Ramos (cell line): ENCODE data around the gene SELENOM.
"Not testable (repeated sequence)": the region's sequence is repeated elsewhere in the genome, so short reads cannot be mapped to it uniquely, and the experiment has no call there.

Experiments used
- in situ Hi-C: fragments of 300-500 bp; cut with MboI; formaldehyde crosslinking; loops from one replicate; pipeline ENCODE4 v1.14.3; 2022; ENCODE audit warnings: low sequenced_read_pairs; ENCODE audit not compliant: unreplicated experiment

The SELENOM gene

DNA sequence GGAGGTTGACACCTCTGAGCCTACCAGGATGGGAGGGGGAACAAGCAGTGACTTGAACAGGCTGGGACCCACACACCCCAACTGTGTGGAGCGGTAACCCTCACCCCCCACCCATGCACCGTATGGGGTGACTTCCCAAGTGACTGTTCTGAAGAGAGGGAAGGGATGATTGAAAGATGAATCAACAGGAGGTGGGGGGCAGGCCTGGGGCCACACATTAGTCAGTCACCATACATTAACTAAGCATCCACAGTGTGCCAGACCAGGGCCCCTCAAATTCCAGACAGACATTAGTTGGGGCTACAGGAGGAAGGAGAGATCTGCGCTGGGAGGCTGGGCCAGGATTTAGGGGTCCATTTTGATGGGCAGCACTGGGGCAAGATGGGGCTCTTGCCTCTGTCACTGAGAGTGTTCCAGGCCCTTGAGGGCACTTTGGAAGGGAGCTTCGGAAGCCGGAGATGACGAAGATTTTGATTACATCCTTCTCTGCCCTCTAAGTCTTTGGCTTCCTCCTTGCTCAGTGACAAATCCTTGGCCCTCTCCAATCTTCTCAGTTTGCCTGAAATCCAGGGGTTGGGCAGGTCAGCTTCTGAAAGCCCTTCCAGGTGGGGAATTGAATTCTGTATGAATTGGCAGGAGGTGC lies 25.3 kb downstream of the SELENOM start:
- in situ Hi-C loops, result loop anchor here (10.0 kb wide), 1 partner anchor 317 kb away; no protein-coding TSS in a partner anchor

GRCh38 chr22:31080848-31081649 lies 26.3 kb downstream of the SELENOM start, which contains the start of gene SMTN:
Gene SMTN (plus strand): TSS chr22:31081318. CDS start chr22:31083259, 1,941 bp downstream.
- in situ Hi-C loops, result loop anchor here (10.0 kb wide), 1 partner anchor 316 kb away; no protein-coding TSS in a partner anchor

- in situ Hi-C loops, result loop anchor here (10.0 kb wide), 1 partner anchor 316 kb away; no protein-coding TSS in a partner anchor
Observed at GRCh38 chr22:31080164-31080847, 27.1 kb downstream of the SELENOM start.

GRCh38 chr22:31079095-31079642 lies 28.2 kb downstream of the SELENOM start:
- in situ Hi-C loops, result no loop called here

- in situ Hi-C loops, result not testable (repeated sequence)
Observed at GRCh38 chr22:31078389-31078788, 29.0 kb downstream of the SELENOM start.

GRCh38 chr22:31077681-31078080 lies 29.7 kb downstream of the SELENOM start:
- in situ Hi-C loops, result no loop called here

GRCh38 chr22:31075961-31076360 lies 31.4 kb downstream of the SELENOM start:
- in situ Hi-C loops, result no loop called here

DNA sequence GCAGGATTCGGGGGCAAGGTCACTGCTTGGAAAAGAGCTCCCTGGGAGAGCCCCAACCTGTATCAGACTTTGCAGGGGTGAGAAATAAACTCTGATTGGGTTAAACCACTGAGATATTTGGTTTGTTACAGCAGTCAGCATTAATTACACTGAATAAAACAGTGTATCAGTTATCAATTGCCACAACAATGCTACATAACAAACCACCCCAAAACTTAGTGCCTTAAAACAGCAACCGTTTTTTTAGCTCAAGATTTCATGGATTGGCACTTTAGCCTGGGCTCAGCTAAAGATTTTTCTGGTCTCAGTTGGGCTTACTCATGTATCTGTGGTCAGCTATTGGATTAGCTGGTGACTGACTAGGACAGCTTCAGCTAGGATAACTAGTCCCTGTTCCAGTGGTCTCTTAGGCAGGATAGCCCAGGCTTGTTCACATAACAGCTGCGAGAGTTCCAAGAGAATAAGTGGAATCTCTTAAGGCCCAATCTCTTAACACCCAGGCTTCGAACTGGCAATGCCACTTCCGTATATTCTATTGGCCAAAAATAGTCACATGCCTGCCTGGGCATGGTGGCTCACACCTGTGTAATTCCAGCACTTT lies 33.7 kb downstream of the SELENOM start:
- in situ Hi-C loops, result not testable (repeated sequence)

- in situ Hi-C loops, result not testable (repeated sequence)
Observed at GRCh38 chr22:31073125-31073524, 34.2 kb downstream of the SELENOM start.

DNA sequence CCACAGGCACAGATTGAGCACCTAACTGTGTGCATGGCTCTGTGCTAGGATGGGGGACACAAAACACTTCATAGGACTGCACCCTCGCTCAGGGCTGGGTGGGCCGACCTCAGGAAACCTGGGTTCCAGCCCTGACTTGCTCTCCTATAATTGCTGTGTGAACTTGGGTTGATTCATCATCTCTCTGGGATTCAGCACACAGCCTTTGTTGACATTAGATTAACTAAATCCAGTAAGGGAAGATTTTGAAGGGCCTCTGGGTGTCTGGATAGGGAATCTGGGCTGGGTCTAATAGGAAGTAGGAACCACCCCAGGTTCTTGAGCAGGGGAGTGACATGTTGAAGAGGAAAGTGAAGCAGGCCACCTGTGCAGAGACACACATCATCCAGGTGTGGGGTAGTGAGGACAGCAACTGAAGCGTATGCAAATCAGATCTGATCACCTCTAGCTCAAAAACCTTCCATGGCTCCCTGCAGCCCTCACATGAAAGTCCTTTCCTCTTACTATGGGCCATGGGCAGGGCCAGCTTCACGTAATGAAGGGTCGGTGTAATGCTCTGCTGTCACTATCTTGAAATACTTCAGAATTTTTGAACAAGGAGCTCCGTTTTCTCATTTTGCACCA lies 37.6 kb downstream of the SELENOM start:
- in situ Hi-C loops, result not testable (repeated sequence)

DNA sequence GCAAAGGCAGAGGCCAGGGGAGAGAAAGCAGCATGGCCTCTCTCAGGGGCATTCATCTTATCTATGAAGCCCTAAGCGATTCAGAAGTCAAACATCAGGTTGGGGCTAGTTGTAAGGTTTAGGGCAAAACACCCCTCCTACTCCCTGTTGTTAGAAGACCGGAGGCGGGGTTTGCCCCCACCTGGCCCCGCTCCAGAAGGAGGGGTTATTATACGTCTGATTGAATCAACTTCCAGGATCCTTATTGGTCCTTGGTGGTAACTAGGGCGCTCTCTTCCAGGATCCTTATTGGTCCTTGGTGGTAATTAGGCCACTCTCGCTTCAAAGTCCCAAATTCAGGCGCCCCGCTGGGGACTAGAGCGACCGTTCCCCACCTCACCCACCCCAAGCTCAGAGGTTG lies 38.4 kb downstream of the SELENOM start:
- in situ Hi-C loops, result no loop called here

DNA sequence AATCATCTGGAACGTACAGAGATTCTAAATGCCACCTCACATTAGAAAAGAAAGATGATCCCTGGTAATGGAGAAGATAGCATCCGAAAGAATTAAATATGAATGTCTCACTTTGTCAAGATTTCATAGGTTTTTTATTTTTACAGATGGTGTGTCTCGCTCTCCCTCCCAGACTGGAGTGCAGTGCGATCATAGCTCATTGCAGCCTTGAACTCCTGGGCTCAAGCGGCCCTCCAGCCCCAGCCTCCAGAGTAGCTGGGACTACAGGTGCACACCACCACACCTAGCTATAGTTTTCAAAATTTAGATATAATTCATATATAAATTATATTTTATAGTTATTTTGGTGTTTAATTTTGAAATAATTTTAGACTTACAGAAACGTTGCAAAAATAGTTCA lies 43.0 kb downstream of the SELENOM start:
- in situ Hi-C loops, result no loop called here

DNA sequence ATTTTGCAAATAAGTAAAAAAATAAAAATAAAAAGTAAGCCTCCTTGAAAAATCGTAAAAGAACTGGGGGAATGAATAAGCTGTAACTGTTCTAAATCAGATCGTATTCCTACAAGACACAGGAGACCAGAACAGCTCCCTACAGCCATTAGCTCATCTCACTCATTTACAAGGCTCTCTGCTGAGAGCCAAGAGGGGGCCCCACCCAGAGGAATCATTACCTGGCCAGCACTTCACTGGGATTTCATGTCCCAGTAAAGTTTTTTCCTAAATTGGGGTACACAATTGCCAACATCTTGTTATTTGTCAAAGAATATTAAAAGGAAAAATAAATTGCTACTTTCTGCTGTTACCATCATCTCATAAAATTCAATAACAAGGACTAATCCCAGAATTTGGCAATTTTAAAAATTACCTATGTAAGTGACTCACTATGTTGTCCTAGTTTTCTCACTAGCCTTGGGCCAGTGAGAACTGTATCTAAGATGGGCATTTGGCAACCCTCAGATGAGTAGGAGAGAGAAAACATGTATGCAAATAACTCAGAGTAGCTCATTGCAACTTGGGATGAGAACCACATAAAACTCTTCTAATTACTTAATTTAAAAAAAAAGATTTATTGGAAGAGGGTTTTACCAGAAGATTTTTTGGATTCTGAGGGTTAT lies 44.7 kb downstream of the SELENOM start:
- in situ Hi-C loops, result no loop called here

- in situ Hi-C loops, result not testable (repeated sequence)
Observed at GRCh38 chr22:31059663-31060062, 47.7 kb downstream of the SELENOM start.

DNA sequence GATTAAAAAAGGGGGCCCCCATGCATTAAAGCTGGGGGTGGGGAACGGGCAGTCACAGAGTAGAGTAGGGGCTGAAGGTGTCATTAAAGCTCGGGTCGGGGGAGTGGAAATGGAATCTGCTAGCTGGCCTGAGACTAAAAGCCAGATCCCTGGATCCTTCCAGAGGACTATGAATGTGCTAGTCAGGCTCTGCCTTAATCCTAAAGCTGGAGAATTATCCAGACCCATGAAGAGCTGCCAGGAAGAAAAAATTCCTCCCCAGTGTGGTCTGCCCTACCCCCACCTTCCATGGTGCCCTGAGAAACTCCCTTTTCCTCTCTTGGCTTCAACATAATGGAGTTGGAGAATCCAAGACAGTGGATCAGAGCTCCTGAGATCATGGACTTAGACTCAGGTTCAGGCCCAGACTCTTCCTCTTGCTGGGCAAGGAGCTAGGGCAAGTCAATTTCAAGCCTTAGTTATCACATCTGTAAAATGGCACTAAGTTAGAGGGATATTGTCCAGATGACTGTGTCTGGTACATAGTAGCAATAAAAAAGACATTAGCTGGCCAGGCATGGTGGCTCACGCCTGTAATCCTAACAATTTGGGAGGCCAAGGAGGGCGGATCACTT lies 50.3 kb downstream of the SELENOM start:
- in situ Hi-C loops, result no loop called here

DNA sequence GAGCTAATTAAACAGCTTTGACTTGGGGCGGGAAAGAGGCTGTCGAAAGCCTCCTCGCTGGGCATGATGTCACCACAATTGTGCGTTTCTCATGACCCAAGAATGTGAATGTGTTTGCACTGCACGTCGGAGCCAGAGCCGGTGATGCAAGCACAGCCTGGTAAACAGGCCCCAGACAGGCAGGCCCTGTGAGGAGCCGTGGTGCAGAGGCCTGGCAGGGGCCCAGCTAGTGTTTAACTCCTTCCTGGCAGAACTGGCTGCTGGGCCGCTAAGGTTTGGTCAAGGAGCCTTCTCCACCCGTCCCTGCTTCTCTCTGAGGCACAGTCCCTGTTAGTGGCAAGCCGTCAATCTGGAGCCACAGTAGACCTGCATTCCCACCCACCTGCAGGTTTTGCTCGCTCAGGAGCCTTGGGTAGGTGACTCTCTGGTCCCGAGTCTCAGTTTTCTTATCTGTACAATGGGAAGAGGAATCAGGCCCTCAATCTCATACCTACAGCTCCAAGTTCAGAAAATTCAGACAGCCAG lies 51.7 kb downstream of the SELENOM start:
- in situ Hi-C loops, result no loop called here

DNA sequence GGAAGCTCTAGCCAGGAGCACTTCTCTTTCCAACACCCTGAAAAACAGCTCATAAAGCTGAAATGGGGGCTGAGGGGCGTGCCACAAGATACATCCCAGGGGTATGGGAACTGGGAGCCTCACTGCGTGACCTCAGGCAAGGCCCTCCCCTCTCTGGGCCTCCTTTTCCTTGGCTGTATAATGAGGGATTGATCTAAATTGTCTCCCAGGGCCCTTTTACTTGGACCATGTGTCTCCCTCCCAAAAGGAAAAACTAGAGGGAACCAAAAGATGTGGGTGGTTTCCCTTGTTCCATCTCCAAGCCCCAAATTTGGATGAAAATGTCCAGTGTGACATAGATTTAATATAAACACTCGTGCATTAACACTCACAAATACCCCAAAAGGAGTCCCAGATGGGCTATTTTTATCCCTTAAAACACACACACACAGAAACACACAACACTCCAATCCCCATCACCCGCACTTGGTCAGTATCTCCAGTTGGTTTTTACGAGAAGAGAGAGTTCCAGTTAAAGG lies 52.2 kb downstream of the SELENOM start:
- in situ Hi-C loops, result no loop called here
